Spinal cord (tissue), 10 donors: ENCODE results near the gene MARCHF9. TPM values are rescaled to one million over a fixed set of nuclear protein-coding genes. Genes with fewer than 3 reads are reported as not detected.
A peak's percentile ranks its signal among the peaks of the same experiment; 100 is the strongest.

Source experiments
- DNase-seq, 6 donors: peaks; one replicate each; pipeline versions ENCODE4 v3.0.0 to v3.0.0-alpha.2; 2013 to 2015; ENCODE audit warnings: low spot score in 6 of 6, low read depth in 4 of 6
- H3K27ac ChIP-seq: one replicate; pipeline ENCODE4 v1.5.1; 2013; ENCODE audit warnings: low read depth, low read length, control low read depth
- H3K27me3 ChIP-seq: one replicate; pipeline ENCODE4 v1.6.1; 2013; ENCODE audit warnings: low read length; ENCODE audit not compliant: control insufficient read depth, insufficient read depth
- H3K36me3 ChIP-seq: one replicate; pipeline ENCODE4 v1.6.1; 2013; ENCODE audit warnings: low read length; ENCODE audit not compliant: control insufficient read depth, insufficient read depth
- H3K4me1 ChIP-seq: one replicate; pipeline ENCODE4 v1.6.1; 2013; ENCODE audit warnings: low read length; ENCODE audit not compliant: control insufficient read depth, insufficient read depth
- H3K4me3 ChIP-seq: one replicate; pipeline ENCODE4 v1.5.1; 2013; ENCODE audit warnings: low read depth, low read length, control low read depth
- H3K9me3 ChIP-seq: one replicate; pipeline ENCODE4 v1.6.1; 2013; ENCODE audit warnings: low read length; ENCODE audit not compliant: control insufficient read depth, insufficient read depth
- WGBS: methylation state at CpG from one replicate; pipeline ENCODE4 v1.1.5; 2013; ENCODE audit warnings: missing lambda C conversion rate; ENCODE audit not compliant: insufficient coverage; 5-methylcytosine and 5-hydroxymethylcytosine counted together
- polyA plus RNA-seq, 2 donors: library from polyadenylated mRNA; unstranded; fragments of 120-200 nt; gene quantifications; one replicate each; pipeline ENCODE4 v1.2.1, GENCODE V29; 2013; ENCODE audit not compliant: insufficient read length in 2 of 2
- total RNA-seq, 2 donors: library from RNA; depleted of rRNA in 1 of 2; stranded (reverse); fragments of 120-200 nt in 1 of 2; fragments of >200 nt in 1 of 2; gene quantifications; one replicate each; pipeline versions ENCODE4 v1.2.3 to v1.2.4, GENCODE V29; 2013 to 2014
- donor health status: healthy.

The MARCHF9 gene
- total and polyA plus RNA-seq, 4 donors = 13.0 to 47.7 (median 28.4) TPM

- H3K4me1 ChIP-seq = peaks cover 47% of the 10 kb centered on the region
- no peaks in the 10 kb centered on the region for H3K9me3 ChIP-seq
- WGBS = 2% methylated on average over 95 of the region's 110 CpGs
- H3K4me3 ChIP-seq = peak overlapping the region; percentile 48
- no peak overlapping the region for H3K27ac ChIP-seq
- peak in 2 of 6 donors; percentile 76 to 80 for DNase-seq
- H3K27me3 ChIP-seq = peaks cover 82% of the 10 kb centered on the region
- peaks cover 22% of the 10 kb centered on the region for H3K36me3 ChIP-seq
Measured at GRCh38 chr12:57737467-57738460, 17.1 kb upstream of the MARCHF9 start.

DNA sequence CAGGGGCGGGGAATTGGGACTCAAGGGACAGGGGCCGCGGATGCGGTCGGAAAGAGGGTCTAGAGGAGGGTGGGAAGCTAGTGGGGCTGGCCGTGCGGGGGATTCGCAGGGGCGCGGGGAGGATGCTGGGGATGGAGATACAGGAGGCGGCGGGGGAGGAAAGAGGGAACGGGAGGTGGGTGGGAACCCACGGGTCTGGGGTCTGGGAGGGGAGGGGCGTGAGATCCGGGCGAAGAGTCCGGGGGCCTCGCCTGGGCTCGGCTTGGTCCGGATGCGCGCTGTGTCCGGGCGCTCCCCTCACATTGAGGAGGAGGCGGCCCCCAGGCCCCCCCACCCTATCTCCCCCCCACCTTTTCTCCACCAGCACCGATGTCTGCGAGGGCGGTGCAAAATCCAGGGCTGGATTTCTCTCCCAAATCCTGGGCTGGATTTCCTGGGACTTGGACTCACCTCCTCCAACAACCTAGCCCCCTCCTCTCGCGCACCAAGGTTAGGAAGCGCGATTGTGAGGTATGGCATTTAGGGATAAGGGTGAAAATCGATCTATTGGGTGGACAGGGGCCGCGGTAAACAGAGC is 16.2 kb upstream of the MARCHF9 start, which contains the start of gene AGAP2:
Gene AGAP2 (minus strand): TSS at position 82 of the 577 bp plus-strand sequence. CDS start 496 bp downstream, outside the sequence.
- WGBS = 0% methylated on average over 16 of the region's 36 CpGs

DNA sequence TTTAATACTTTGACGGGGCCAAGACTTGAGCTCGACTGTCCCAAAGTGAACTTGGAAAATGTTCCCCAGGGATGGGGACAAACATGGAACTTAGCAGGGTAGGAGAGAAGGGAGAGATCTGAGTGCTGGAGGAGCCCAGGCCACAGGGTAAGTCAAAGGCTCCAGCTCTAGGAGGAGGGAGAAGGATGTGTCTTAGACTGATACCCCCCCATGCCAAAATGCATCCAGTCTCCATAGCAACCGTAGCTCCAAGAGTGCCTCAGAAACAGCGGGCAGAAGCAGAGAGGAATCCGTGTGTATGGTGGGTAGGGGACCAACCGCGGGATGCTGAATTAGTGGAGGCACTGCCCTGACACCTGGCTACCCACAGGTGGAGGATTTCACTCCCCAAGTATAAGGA is 15.5 kb upstream of the MARCHF9 start:
- 6% methylated on average over 3 of the region's 7 CpGs for WGBS
- peak in 1 of 6 donors; percentile 42 for DNase-seq
- H3K27me3 ChIP-seq = peaks cover 67% of the 10 kb centered on the region
- H3K4me1 ChIP-seq = peaks cover 51% of the 10 kb centered on the region
- H3K27ac ChIP-seq = no peak overlapping the region
- no peaks in the 10 kb centered on the region for H3K9me3 ChIP-seq
- peak overlapping the region; percentile 48 for H3K4me3 ChIP-seq
- H3K36me3 ChIP-seq = peaks cover 7% of the 10 kb centered on the region

More for the DNA sequence above, 16.2 kb upstream of the MARCHF9 start, which contains the start of gene AGAP2:
- H3K4me3 ChIP-seq = peak within 1 kb of the TSS; percentile 48
- DNase-seq = peak in 4 of 6 donors; percentile 77 to 96 (median 88)
- H3K27me3 ChIP-seq = peaks cover 73% of the 10 kb centered on the region
- peaks cover 13% of the 10 kb centered on the region for H3K36me3 ChIP-seq
- H3K4me1 ChIP-seq = peaks cover 47% of the 10 kb centered on the region
- no peaks in the 10 kb centered on the region for H3K9me3 ChIP-seq
- no peak within 1 kb of the TSS for H3K27ac ChIP-seq

GRCh38 chr12:57739914-57740538 is 14.9 kb upstream of the MARCHF9 start:
- Histone ChIP-seq H3K27me3 (peaks cover 61% of the 10 kb centered on the region), H3K4me3 (no peak overlapping the region), H3K9me3 (no peaks in the 10 kb centered on the region), H3K27ac (no peak overlapping the region), H3K36me3 (peaks cover 5% of the 10 kb centered on the region), H3K4me1 (peaks cover 54% of the 10 kb centered on the region)
- no peak for DNase-seq
- WGBS = 28% methylated on average over 2 of the region's 10 CpGs

- Histone ChIP-seq H3K27ac (no peak overlapping the region), H3K4me1 (peaks cover 54% of the 10 kb centered on the region), H3K36me3 (peaks cover 5% of the 10 kb centered on the region), H3K27me3 (peaks cover 53% of the 10 kb centered on the region), H3K9me3 (no peaks in the 10 kb centered on the region), H3K4me3 (no peak overlapping the region)
- DNase-seq = peak in 1 of 6 donors; percentile 69
- 62% methylated on average over 4 of the region's 5 CpGs for WGBS
Measured at GRCh38 chr12:57740656-57741412, 14.1 kb upstream of the MARCHF9 start.

DNA sequence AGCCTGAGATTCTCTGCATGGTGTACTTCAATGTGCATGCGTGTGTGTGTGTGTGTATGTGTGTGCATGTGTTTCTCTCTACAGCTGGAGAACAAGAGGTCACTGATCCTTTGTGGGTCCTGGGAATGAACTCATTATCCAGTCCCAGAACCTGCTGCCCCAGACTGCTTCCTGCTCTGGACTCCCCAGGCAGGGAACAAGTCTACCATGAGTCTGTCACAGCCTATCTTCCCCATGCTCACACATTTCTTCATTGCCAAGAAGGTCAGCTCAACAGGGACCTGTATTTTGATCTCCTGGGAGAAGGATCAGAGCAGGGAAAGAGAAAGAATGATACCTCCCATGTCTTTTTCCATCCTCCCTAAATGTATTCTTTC is 13.5 kb upstream of the MARCHF9 start:
- Histone ChIP-seq H3K27me3 (peaks cover 48% of the 10 kb centered on the region), H3K9me3 (no peaks in the 10 kb centered on the region), H3K27ac (no peak overlapping the region), H3K36me3 (peaks cover 5% of the 10 kb centered on the region), H3K4me3 (no peak overlapping the region), H3K4me1 (peaks cover 49% of the 10 kb centered on the region)
- no CpG with 5 or more reads among the region's 1 CpG for whole genome bisulfite sequencing
- DNase-seq = no peak

- WGBS = 59% methylated on average over 13 of the region's 14 CpGs
- peaks cover 41% of the 10 kb centered on the region for H3K27me3 ChIP-seq
- H3K27ac ChIP-seq = no peak overlapping the region
- no peaks in the 10 kb centered on the region for H3K9me3 ChIP-seq
- peaks cover 9% of the 10 kb centered on the region for H3K36me3 ChIP-seq
- peaks cover 42% of the 10 kb centered on the region for H3K4me1 ChIP-seq
- H3K4me3 ChIP-seq = no peak overlapping the region
- DNase-seq = no peak
Measured at GRCh38 chr12:57741844-57742738, 12.8 kb upstream of the MARCHF9 start.

- Histone ChIP-seq H3K4me1 (peaks cover 34% of the 10 kb centered on the region), H3K36me3 (peaks cover 22% of the 10 kb centered on the region), H3K9me3 (no peaks in the 10 kb centered on the region), H3K27ac (no peak overlapping the region), H3K27me3 (peaks cover 29% of the 10 kb centered on the region), H3K4me3 (no peak overlapping the region)
- DNase-seq = no peak
- no CpG with 5 or more reads among the region's 2 CpGs for WGBS
Measured at GRCh38 chr12:57743769-57744168, 11.1 kb upstream of the MARCHF9 start.
